B cell (primary cell): ENCODE results near the gene NVL. TPM values are rescaled to one million over a fixed set of nuclear protein-coding genes. Genes with fewer than 3 reads are reported as not detected.

Experiments used
- ATAC-seq: fragments of 200-7000 bp; cut with Tn5 transposase; one replicate; pipeline ENCODE4 v1.10.0; 2021; ENCODE audit warnings: low read depth, mild to moderate bottlenecking, moderate number of reproducible peaks, moderate library complexity
- CTCF ChIA-PET: fragments of 350-600 bp; sonication (Branson Sonifier 250); formaldehyde crosslinking; loops from one replicate; lab custom pipeline; 2021; ENCODE audit warnings: antibody characterized with exemption, inconsistent platforms; lab: Charles Lee
- POLR2A ChIA-PET: fragments of 350-600 bp; sonication (Branson Sonifier 250); formaldehyde crosslinking; loops from one replicate; lab custom pipeline; 2021; ENCODE audit warnings: antibody characterized with exemption; lab: Charles Lee
- DNase-seq: peaks from one replicate; pipeline ENCODE4 v3.0.0; 2013
- H2AFZ ChIP-seq: 2 replicates; pipeline ENCODE4 v1.6.1; 2012; ENCODE audit warnings: mild to moderate bottlenecking, low read depth, low read length; ENCODE audit not compliant: insufficient read depth, poor library complexity, severe bottlenecking
- H3K27ac ChIP-seq, 2 donors: 1 replicate in 1 of 2; 2 replicates in 1 of 2; pipeline ENCODE4 v1.5.1; 2012 to 2013; ENCODE audit warnings: low read length in 2 of 2, mild to moderate bottlenecking in 2 of 2, moderate library complexity in 1 of 2
- H3K27me3 ChIP-seq, 4 experiments: fragments of 200-600 bp in 1 of 4; sonication (generic) in 1 of 4; replicated peaks in 1 of 4; 1 replicate in 2 of 4; 2 replicates in 2 of 4; pipeline versions ENCODE4 v1.6.1 to v1.7.0; 2013 to 2016; ENCODE audit warnings: low read length in 3 of 4, mild to moderate bottlenecking in 2 of 4, mixed read lengths in 1 of 4, moderate library complexity in 1 of 4; ENCODE audit not compliant: insufficient read depth in 4 of 4, control insufficient read depth in 3 of 4; ENCODE audit errors: control extremely low read depth in 1 of 4
- H3K36me3 ChIP-seq, 2 experiments: replicated peaks in 1 of 2; 1 replicate in 1 of 2; 2 replicates in 1 of 2; pipeline versions ENCODE4 v1.6.1 to v1.7.1; 2013; ENCODE audit warnings: low read length in 1 of 2; ENCODE audit not compliant: insufficient read depth in 2 of 2, control insufficient read depth in 1 of 2; ENCODE audit errors: control extremely low read depth in 1 of 2, extremely low read depth in 1 of 2
- H3K4me1 ChIP-seq, 2 donors: fragments of 200-600 bp in 1 of 2; sonication (generic) in 1 of 2; 1 replicate in 1 of 2; 2 replicates in 1 of 2; pipeline versions ENCODE4 v1.5.1 to v1.6.1; 2013 to 2017; ENCODE audit warnings: low read length in 2 of 2; ENCODE audit not compliant: control insufficient read depth in 2 of 2, insufficient read depth in 2 of 2
- H3K4me2 ChIP-seq: replicated peaks from 2 replicates; pipeline ENCODE3; 2012; ENCODE audit warnings: mild to moderate bottlenecking, low read depth, low read length; ENCODE audit not compliant: poor library complexity, severe bottlenecking
- H3K4me3 ChIP-seq, 5 experiments: fragments of 200-600 bp in 1 of 5; sonication (generic) in 1 of 5; 1 replicate in 3 of 5; 2 replicates in 2 of 5; pipeline versions ENCODE4 v1.5.1 to v1.7.0; 2011 to 2016; ENCODE audit warnings: low read length in 4 of 5, mild to moderate bottlenecking in 4 of 5, low read depth in 2 of 5, control low read depth in 1 of 5, moderate library complexity in 1 of 5; ENCODE audit not compliant: insufficient read depth in 1 of 5; ENCODE audit errors: control extremely low read depth in 1 of 5, extremely low read depth in 1 of 5
- H3K79me2 ChIP-seq: fragments of 200-600 bp; sonication (generic); one replicate; pipeline ENCODE4 v1.6.0; 2016; ENCODE audit warnings: low read length; ENCODE audit not compliant: control insufficient read depth, insufficient read depth
- H3K9ac ChIP-seq: fragments of 200-600 bp; sonication (generic); 2 replicates; pipeline ENCODE4 v1.6.1; 2017; ENCODE audit warnings: mild to moderate bottlenecking, low read length, moderate library complexity
- H3K9me3 ChIP-seq, 3 donors: one replicate each; pipeline versions ENCODE4 v1.6.1 to v1.7.1; 2013; ENCODE audit warnings: low read length in 2 of 3; ENCODE audit not compliant: control insufficient read depth in 2 of 3, insufficient read depth in 1 of 3; ENCODE audit errors: control extremely low read depth in 1 of 3
- H4K20me1 ChIP-seq: 2 replicates; pipeline ENCODE4 v1.6.0; 2012; ENCODE audit warnings: mild to moderate bottlenecking, low read length; ENCODE audit not compliant: insufficient read depth, control insufficient read depth, poor library complexity, severe bottlenecking
- H3K27ac Mint-ChIP-seq: one replicate; pipeline ENCODE4 v1.8.0; 2021; ENCODE audit warnings: mixed read lengths
- H3K27me3 Mint-ChIP-seq: one replicate; pipeline ENCODE4 v1.8.0; 2021; ENCODE audit warnings: mixed read lengths
- H3K4me1 Mint-ChIP-seq: one replicate; pipeline ENCODE4 v1.8.0; 2021; ENCODE audit warnings: mixed read lengths
- H3K4me3 Mint-ChIP-seq: one replicate; pipeline ENCODE4 v1.8.0; 2021; ENCODE audit warnings: mixed read lengths
- H3K9me3 Mint-ChIP-seq: one replicate; pipeline ENCODE4 v1.8.0; 2022; ENCODE audit warnings: mixed read lengths; ENCODE audit not compliant: insufficient read depth
- CTCF ChIP-seq: fragments of 200-600 bp; IDR thresholded peaks from one replicate; pipeline ENCODE4 v1.8.0; 2022; ENCODE audit warnings: antibody characterized with exemption, mild to moderate bottlenecking
- EZH2 ChIP-seq: IDR thresholded peaks from 2 replicates; pipeline ENCODE4 v1.6.1; 2012; ENCODE audit warnings: borderline replicate concordance, low read depth, mild to moderate bottlenecking, moderate library complexity, low read length; ENCODE audit not compliant: insufficient read depth, poor library complexity, severe bottlenecking
- WGBS: methylation state at CpG from one replicate; pipeline ENCODE4 v1.1.5; 2013; ENCODE audit warnings: missing lambda C conversion rate; ENCODE audit not compliant: insufficient coverage; 5-methylcytosine and 5-hydroxymethylcytosine counted together
- intact Hi-C: fragments of 100-400 bp; cut with micrococcal nuclease; formaldehyde crosslinking; loops from one replicate; pipeline ENCODE4 v1.10.0; 2022
- polyA plus RNA-seq: library from polyadenylated mRNA; depleted of rRNA; stranded (reverse); fragments of >200 nt; gene quantifications from 2 replicates; pipeline ENCODE4 v1.2.3, GENCODE V29; 2012
- total RNA-seq, 2 donors: library from RNA; stranded (reverse); fragments of 120-200 nt in 1 of 2; gene quantifications; 1 replicate in 1 of 2; 2 replicates in 1 of 2; pipeline versions ENCODE4 v1.2.3 to v1.2.4, GENCODE V29; 2013 to 2022

Gene NVL
- total and polyA plus RNA-seq, 2 donors (not counting 1 experiment from before 2014, with no cell fraction given) = 28.1 to 45.5 TPM

DNA sequence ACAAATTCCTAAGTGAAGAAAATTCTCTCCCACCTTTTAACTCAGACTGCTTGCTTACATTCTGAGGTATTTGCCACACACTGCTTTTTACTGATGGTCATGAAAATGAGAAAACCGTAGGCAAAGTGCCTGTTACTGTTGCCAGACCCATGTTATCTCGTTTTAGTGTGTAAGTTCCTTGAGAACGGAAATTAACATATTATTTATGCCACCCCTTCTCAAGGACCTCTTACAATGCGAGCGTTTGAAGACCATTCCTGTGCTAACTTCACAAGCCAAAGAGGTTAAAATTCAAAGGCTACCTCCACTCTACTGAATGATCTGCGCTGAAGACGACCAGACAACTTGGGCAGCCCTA is 509 bp downstream of the NVL start:
- ChIA-PET CTCF (interaction anchor here (0.6 to 4.6 kb wide), 5 partner anchors 14 to 278 kb away, joined by 3 to 45 read pairs (median 4); no protein-coding TSS in a partner anchor), POLR2A (interaction anchor here (0.6 to 1.0 kb wide), 4 partner anchors 39 to 518 kb away, joined by 3 to 9 read pairs (median 4); partner anchors contain the start of gene DEGS1)
- Histone ChIP-seq H3K36me3 (peaks cover 0 to 3% of the 10 kb centered on the region in 2 experiments), H3K4me3 (peak overlapping the region; percentile 61 to 88 (median 81)), H4K20me1 (no peaks in the 10 kb centered on the region), H3K9me3 (no peaks in the 10 kb centered on the region), H3K9ac (peak overlapping the region; percentile 80), H3K4me1 (peaks cover 11 to 25% of the 10 kb centered on the region in 2 donors), H3K4me2 (peak overlapping the region; percentile 85), H2AFZ (peak overlapping the region; percentile 91), H3K27ac (peak overlapping the region; percentile 94 to 95), H3K27me3 (no peaks in the 10 kb centered on the region), H3K79me2 (peaks cover 55% of the 10 kb centered on the region)
- DNase-seq (no peak), ATAC-seq (no peak)
- TF ChIP-seq EZH2 = no peak
- TF ChIP-seq CTCF = no peak
- H3K27me3 Mint-ChIP-seq = no peaks in the 10 kb centered on the region
- H3K27ac Mint-ChIP-seq = peak overlapping the region; percentile 100
- peak overlapping the region; percentile 99 for H3K4me3 Mint-ChIP-seq
- H3K4me1 Mint-ChIP-seq = peaks cover 46% of the 10 kb centered on the region
- no peaks in the 10 kb centered on the region for H3K9me3 Mint-ChIP-seq
- WGBS = 3% methylated on average over 4 of the region's 7 CpGs
- intact Hi-C loops = no loop called here

GRCh38 chr1:224328644-224329043 is 1.3 kb downstream of the NVL start:
- no peak overlapping the region for H2AFZ ChIP-seq
- Mint-ChIP-seq H3K27ac (peak overlapping the region; percentile 70), H3K9me3 (no peaks in the 10 kb centered on the region), H3K27me3 (no peaks in the 10 kb centered on the region), H3K4me3 (peak overlapping the region; percentile 70), H3K4me1 (peaks cover 40% of the 10 kb centered on the region)
- H3K27me3 ChIP-seq = no peaks in the 10 kb centered on the region
- H3K4me2 ChIP-seq = peak overlapping the region; percentile 85
- H3K4me3 ChIP-seq = no peak overlapping the region
- H3K9ac ChIP-seq = no peak overlapping the region
- peaks cover 62% of the 10 kb centered on the region for H3K79me2 ChIP-seq
- H3K9me3 ChIP-seq = no peaks in the 10 kb centered on the region
- CTCF ChIA-PET = interaction anchor here (0.6 to 4.6 kb wide), 3 partner anchors 34 to 277 kb away, joined by 4 to 45 read pairs (median 4); no protein-coding TSS in a partner anchor
- intact Hi-C loops = no loop called here
- H3K4me1 ChIP-seq = peaks cover 11 to 24% of the 10 kb centered on the region in 2 donors
- 80% methylated on average over 2 of the region's 6 CpGs for WGBS
- peaks cover 3% of the 10 kb centered on the region for H4K20me1 ChIP-seq
- H3K27ac ChIP-seq = no peak overlapping the region
- no peak for DNase-seq
- TF ChIP-seq CTCF (no peak), EZH2 (no peak)
- POLR2A ChIA-PET = no interaction called here
- peaks cover 0 to 10% of the 10 kb centered on the region in 2 experiments for H3K36me3 ChIP-seq
- no peak for ATAC-seq
